GM12865 (cell line): ENCODE measurements around the gene KCNK5.
A peak's percentile ranks its signal among the peaks of the same experiment; 100 is the strongest.

Source experiments
- DNase-seq: peaks from one replicate; pipeline ENCODE4 v3.0.0; 2010; ENCODE audit warnings: low read depth
- H3K4me3 ChIP-seq: 2 replicates; pipeline ENCODE4 v1.5.1; 2011; ENCODE audit warnings: mild to moderate bottlenecking, low read depth, low read length, control low read depth
- CTCF ChIP-seq: IDR thresholded peaks from 2 replicates; pipeline ENCODE4 v1.5.1; 2011; ENCODE audit warnings: low read length, control low read depth, low read depth, inconsistent platforms; ENCODE audit not compliant: insufficient read depth; ENCODE audit errors: missing control alignments

The KCNK5 gene

GRCh38 chr6:39228992-39229767 lies at the start of gene KCNK5:
Gene KCNK5, minus strand, starts transcription at chr6:39229475. Its CDS starts 364 bp downstream, at chr6:39229111.
- no peak within 1 kb of the TSS for H3K4me3 ChIP-seq
- TF ChIP-seq CTCF: peak; percentile 15
- peak; percentile 36 for DNase-seq

GRCh38 chr6:39276379-39276995 lies 47.2 kb upstream of the KCNK5 start:
- no peak for DNase-seq
- no peak overlapping the region for H3K4me3 ChIP-seq
- no peak for TF ChIP-seq CTCF

- H3K4me3 ChIP-seq: no peak overlapping the region
- DNase-seq: no peak
- no peak for TF ChIP-seq CTCF
Measured at GRCh38 chr6:39274903-39275302, 45.6 kb upstream of the KCNK5 start.

- TF ChIP-seq CTCF: no peak
- no peak for DNase-seq
- no peak overlapping the region for H3K4me3 ChIP-seq
Measured at GRCh38 chr6:39274471-39274870, 45.2 kb upstream of the KCNK5 start.

GRCh38 chr6:39273406-39273821 lies 44.1 kb upstream of the KCNK5 start:
- no peak for TF ChIP-seq CTCF
- DNase-seq: no peak

GRCh38 chr6:39269961-39270360 lies 40.7 kb upstream of the KCNK5 start:
- DNase-seq: no peak
- H3K4me3 ChIP-seq: no peak overlapping the region
- TF ChIP-seq CTCF: no peak

More at GRCh38 chr6:39273406-39273821, 44.1 kb upstream of the KCNK5 start:
- H3K4me3 ChIP-seq: no peak overlapping the region

GRCh38 chr6:39268721-39269120 lies 39.4 kb upstream of the KCNK5 start:
- H3K4me3 ChIP-seq: no peak overlapping the region
- DNase-seq: no peak
- TF ChIP-seq CTCF: no peak
